Amniotic stem cell (primary cell): ENCODE data around the gene C1orf87.

ENCODE experiments used
- DNase-seq: peaks from one replicate; lab custom pipeline; 2025; lab: John Stamatoyannopoulos, UW

The C1orf87 gene

GRCh38 chr1:59947047-59947938, 126.3 kb downstream of the C1orf87 start:
- no peak for DNase-seq

DNA sequence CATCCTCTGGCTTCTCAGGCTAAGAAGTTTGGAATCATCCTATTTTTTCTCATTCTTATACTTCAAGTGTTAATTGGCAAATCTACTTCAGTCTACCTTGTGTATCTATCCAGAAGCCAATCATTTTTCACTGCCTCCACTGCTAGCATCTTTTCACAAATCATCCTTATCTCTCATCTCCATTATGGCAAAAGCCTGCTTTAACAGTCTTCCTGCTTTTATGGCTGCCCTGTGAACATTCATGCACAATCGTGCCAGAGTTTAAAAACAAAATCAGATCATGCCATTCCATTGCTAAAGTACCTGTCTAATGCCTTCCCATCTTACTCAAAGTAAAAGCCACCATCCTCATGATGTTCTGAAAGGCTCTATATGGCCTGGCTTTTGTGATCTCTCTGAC, 127.8 kb downstream of the C1orf87 start:
- no peak for DNase-seq
